Neural progenitor cell (in vitro differentiated cells): Measurements from ENCODE around the gene PDE9A. TPM values are rescaled to one million over a fixed set of nuclear protein-coding genes. Genes with fewer than 3 reads are reported as not detected.
A peak's percentile ranks its signal among the peaks of the same experiment; 100 is the strongest.

Experiments used
- DNase-seq: peaks from one replicate; pipeline ENCODE4 v3.0.0-alpha.2; 2016; ENCODE audit warnings: low spot score
- H2AFZ ChIP-seq: fragments of 200-600 bp; sonication (generic); replicated peaks from 2 replicates; pipeline ENCODE4 v1.6.1; 2016; ENCODE audit warnings: antibody characterized with exemption
- H3F3A ChIP-seq: fragments of 200-600 bp; sonication (generic); 2 replicates; pipeline ENCODE4 v1.6.1; 2016; ENCODE audit warnings: antibody characterized with exemption, low read depth
- H3K27ac ChIP-seq: fragments of 200-600 bp; sonication (generic); 2 replicates; pipeline ENCODE4 v1.5.1; 2016; ENCODE audit warnings: mild to moderate bottlenecking
- H3K27me3 ChIP-seq: fragments of 200-600 bp; sonication (generic); 2 replicates; pipeline ENCODE4 v1.6.1; 2016; ENCODE audit warnings: mild to moderate bottlenecking, moderate library complexity
- H3K36me3 ChIP-seq: fragments of 200-600 bp; sonication (generic); 2 replicates; pipeline ENCODE4 v1.5.1; 2016
- H3K4me1 ChIP-seq: fragments of 200-600 bp; sonication (generic); 2 replicates; pipeline ENCODE4 v1.6.1; 2016; ENCODE audit warnings: mixed run types
- H3K4me2 ChIP-seq: fragments of 200-600 bp; sonication (generic); 2 replicates; pipeline ENCODE4 v1.6.1; 2016
- H3K4me3 ChIP-seq: fragments of 200-600 bp; sonication (generic); 2 replicates; pipeline ENCODE4 v1.5.1; 2016
- H3K79me2 ChIP-seq: fragments of 200-600 bp; sonication (generic); 2 replicates; pipeline ENCODE4 v1.6.1; 2016; ENCODE audit warnings: low read depth
- H3K9ac ChIP-seq: fragments of 200-600 bp; sonication (generic); 2 replicates; pipeline ENCODE4 v1.6.1; 2016
- H3K9me3 ChIP-seq: fragments of 200-600 bp; sonication (generic); 2 replicates; pipeline ENCODE4 v1.5.1; 2016; ENCODE audit warnings: low read depth
- H4K20me1 ChIP-seq: fragments of 200-600 bp; sonication (generic); 2 replicates; pipeline ENCODE4 v1.6.1; 2016; ENCODE audit warnings: low read depth
- H3K27ac Mint-ChIP-seq: 3 replicates; pipeline ENCODE4 v1.8.0; 2021; ENCODE audit warnings: mixed read lengths
- H3K27me3 Mint-ChIP-seq: 2 replicates; pipeline ENCODE4 v1.8.0; 2022; ENCODE audit warnings: low read depth, mild to moderate bottlenecking, inconsistent platforms, moderate library complexity, mixed read lengths; ENCODE audit not compliant: insufficient read depth
- H3K36me3 Mint-ChIP-seq: 3 replicates; pipeline ENCODE4 v1.8.0; 2021; ENCODE audit warnings: mixed read lengths
- H3K4me1 Mint-ChIP-seq: 3 replicates; pipeline ENCODE4 v1.8.0; 2021; ENCODE audit warnings: mixed read lengths
- H3K4me3 Mint-ChIP-seq: 3 replicates; pipeline ENCODE4 v1.8.0; 2021; ENCODE audit warnings: mild to moderate bottlenecking, moderate library complexity, mixed read lengths
- H3K9me3 Mint-ChIP-seq: 3 replicates; pipeline ENCODE4 v1.8.0; 2020; ENCODE audit warnings: mixed read lengths
- EZH2 ChIP-seq: fragments of 200-600 bp; sonication (generic); IDR thresholded peaks from 2 replicates; pipeline ENCODE4 v1.6.1; 2017; ENCODE audit warnings: antibody characterized with exemption, mild to moderate bottlenecking, moderate library complexity
- EZH2phosphoT487 ChIP-seq: fragments of 200-600 bp; sonication (generic); IDR thresholded peaks from 2 replicates; pipeline ENCODE4 v1.6.1; 2017; ENCODE audit warnings: antibody characterized with exemption
- total RNA-seq: library from RNA; depleted of rRNA; stranded (reverse); fragments of >200 nt; gene quantifications from 2 replicates; pipeline ENCODE4 v1.2.3, GENCODE V29; 2015; ENCODE audit warnings: low replicate concordance
- TF ChIP-seq, protein P1 (sequence below): fragments of 200-600 bp; sonication (generic); IDR thresholded peaks from 2 replicates; pipeline ENCODE4 v1.5.1; 2017; ENCODE audit warnings: antibody characterized with exemption, mild to moderate bottlenecking

The PDE9A gene
- total RNA-seq, 1 donor from 2014 or later: 41.0 TPM

DNA sequence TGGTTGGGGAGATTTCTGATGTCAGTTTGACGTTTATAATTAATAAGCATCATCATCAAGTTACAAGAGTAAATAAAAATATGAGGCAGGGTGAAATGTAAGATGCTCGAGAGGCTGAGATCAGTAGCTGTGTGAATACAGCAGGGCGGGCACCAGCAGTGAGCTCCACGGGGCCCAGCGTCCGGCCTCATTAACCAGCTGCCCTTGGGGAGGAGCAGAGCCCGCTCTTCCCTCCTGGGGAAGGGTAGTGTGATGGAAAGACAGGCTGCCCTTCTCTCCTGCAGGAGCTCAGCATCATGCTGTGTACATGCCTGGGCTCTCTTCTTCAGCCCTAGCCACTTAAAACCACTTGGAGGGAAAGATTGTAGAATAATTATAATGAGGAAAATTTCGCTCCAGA, 23.4 kb downstream of the PDE9A start:
- Histone ChIP-seq H3K79me2 (peaks cover 34% of the 10 kb centered on the region), H3K27me3 (no peaks in the 10 kb centered on the region), H3K36me3 (no peaks in the 10 kb centered on the region), H3K4me3 (no peak overlapping the region), H2AFZ (no peak overlapping the region), H3K4me1 (peaks cover 39% of the 10 kb centered on the region), H3K4me2 (no peak overlapping the region), H3K9ac (no peak overlapping the region), H4K20me1 (peaks cover 94% of the 10 kb centered on the region), H3F3A (peaks cover 18% of the 10 kb centered on the region), H3K27ac (no peak overlapping the region), H3K9me3 (no peaks in the 10 kb centered on the region)
- Mint-ChIP-seq H3K4me3 (no peak overlapping the region), H3K36me3 (peaks cover 16% of the 10 kb centered on the region), H3K4me1 (peaks cover 74% of the 10 kb centered on the region), H3K27ac (no peak overlapping the region), H3K27me3 (peaks cover 28% of the 10 kb centered on the region), H3K9me3 (peaks cover 4% of the 10 kb centered on the region)
- no peak for DNase-seq
- TF ChIP-seq, protein P1, sequence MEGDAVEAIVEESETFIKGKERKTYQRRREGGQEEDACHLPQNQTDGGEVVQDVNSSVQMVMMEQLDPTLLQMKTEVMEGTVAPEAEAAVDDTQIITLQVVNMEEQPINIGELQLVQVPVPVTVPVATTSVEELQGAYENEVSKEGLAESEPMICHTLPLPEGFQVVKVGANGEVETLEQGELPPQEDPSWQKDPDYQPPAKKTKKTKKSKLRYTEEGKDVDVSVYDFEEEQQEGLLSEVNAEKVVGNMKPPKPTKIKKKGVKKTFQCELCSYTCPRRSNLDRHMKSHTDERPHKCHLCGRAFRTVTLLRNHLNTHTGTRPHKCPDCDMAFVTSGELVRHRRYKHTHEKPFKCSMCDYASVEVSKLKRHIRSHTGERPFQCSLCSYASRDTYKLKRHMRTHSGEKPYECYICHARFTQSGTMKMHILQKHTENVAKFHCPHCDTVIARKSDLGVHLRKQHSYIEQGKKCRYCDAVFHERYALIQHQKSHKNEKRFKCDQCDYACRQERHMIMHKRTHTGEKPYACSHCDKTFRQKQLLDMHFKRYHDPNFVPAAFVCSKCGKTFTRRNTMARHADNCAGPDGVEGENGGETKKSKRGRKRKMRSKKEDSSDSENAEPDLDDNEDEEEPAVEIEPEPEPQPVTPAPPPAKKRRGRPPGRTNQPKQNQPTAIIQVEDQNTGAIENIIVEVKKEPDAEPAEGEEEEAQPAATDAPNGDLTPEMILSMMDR: no peak
- no peak for TF ChIP-seq EZH2
- no peak for TF ChIP-seq EZH2phosphoT487

DNA sequence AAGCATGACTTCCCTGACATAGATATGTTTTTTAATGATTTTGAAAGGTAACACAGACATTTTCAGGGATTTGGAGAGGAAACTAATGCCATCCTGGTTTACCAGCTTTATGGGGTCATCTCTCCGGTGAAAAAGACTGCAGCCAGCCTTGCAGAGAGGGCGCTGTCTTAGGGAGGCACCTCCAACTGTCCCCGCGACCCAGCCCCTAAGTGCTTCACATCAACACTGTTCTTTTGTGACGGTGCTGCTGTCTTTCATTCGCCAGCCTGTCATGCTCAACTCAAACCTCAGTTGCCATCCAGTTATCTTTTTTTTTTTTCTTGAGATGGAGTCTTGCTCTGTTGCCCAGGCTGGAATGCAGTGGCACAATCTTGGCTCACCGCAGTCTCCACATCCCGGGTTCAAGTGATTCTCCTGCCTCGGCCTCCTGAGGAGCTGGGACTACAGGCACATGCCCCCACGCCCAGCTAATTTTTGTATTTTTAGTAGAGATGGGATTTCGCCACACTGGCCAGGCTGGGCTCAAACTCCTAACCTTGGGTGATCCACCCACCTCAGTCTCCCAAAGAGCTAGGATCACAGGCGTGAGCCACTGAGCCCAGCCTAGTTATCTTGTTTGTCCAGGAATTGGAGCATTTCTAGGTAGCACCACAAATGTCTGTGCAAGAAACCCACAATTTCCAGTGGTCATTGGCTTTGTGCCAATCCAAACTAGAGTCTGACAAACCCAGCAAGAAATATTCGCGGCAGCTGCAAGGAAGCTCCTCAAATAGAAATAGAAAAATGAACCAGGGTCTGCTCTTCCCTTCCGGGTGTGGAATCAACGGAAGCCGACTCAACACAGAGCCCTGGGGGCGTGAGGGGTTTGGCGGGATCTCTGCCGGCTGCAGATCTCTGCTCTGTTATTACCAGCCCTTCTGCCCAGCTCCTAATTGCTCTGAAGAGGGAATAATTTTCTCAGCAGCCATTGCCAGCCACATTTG, 24.2 kb downstream of the PDE9A start:
- peaks cover 24% of the 10 kb centered on the region for H3K27me3 Mint-ChIP-seq
- H3K79me2 ChIP-seq: peaks cover 29% of the 10 kb centered on the region
- H3K9ac ChIP-seq: no peak overlapping the region
- no peaks in the 10 kb centered on the region for H3K36me3 ChIP-seq
- H3K4me1 ChIP-seq: peaks cover 30% of the 10 kb centered on the region
- no peak overlapping the region for H3K27ac ChIP-seq
- no peak overlapping the region for H3K27ac Mint-ChIP-seq
- no peak overlapping the region for H3K4me2 ChIP-seq
- H3K27me3 ChIP-seq: no peaks in the 10 kb centered on the region
- peaks cover 94% of the 10 kb centered on the region for H4K20me1 ChIP-seq
- H3K4me3 ChIP-seq: no peak overlapping the region
- H3K4me3 Mint-ChIP-seq: no peak overlapping the region
- peaks cover 18% of the 10 kb centered on the region for H3K36me3 Mint-ChIP-seq
- peaks cover 9% of the 10 kb centered on the region for H3F3A ChIP-seq
- no peak overlapping the region for H2AFZ ChIP-seq
- peaks cover 75% of the 10 kb centered on the region for H3K4me1 Mint-ChIP-seq
- no peaks in the 10 kb centered on the region for H3K9me3 ChIP-seq
- H3K9me3 Mint-ChIP-seq: peaks cover 6% of the 10 kb centered on the region
- no peak for DNase-seq
- TF ChIP-seq EZH2phosphoT487: no peak
- TF ChIP-seq, protein P1: no peak
- TF ChIP-seq EZH2: no peak

DNA sequence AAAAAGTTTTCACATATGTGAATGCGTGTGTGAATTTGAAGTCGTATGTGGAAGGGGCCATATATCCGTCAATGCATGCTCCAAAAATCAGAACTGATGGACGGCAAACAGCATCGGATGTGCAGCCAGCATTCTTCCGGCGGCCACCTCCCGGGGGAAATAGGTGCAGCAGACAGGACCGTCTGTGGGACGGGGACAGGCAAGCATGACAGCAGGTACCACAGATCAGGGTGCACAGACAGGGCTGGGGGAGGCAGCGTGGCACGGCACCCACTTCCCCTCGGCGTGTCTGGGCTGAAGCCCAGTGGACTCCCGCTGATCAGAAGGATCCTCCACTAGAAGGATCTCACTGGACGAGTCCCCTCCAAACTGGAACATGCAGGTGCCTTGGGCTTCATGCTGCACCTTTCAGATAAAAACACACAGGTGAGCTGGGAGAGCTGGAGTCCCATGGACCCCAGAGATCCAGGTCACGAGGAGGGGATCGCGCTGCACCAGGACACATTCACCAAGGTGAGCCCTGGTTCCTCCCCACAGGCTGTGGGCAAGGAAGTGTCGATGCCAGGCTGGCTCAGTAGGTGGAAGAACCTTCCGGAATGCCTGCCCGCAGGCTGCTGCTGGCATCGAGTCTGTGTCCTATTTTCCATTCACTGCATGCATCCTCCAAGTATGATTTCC, 25.3 kb downstream of the PDE9A start:
- Histone ChIP-seq H3K4me2 (no peak overlapping the region), H3K27ac (no peak overlapping the region), H3K4me1 (peaks cover 19% of the 10 kb centered on the region), H3K79me2 (peaks cover 29% of the 10 kb centered on the region), H4K20me1 (peaks cover 91% of the 10 kb centered on the region), H2AFZ (no peak overlapping the region), H3K36me3 (no peaks in the 10 kb centered on the region), H3K4me3 (no peak overlapping the region), H3K9me3 (no peaks in the 10 kb centered on the region), H3K27me3 (no peaks in the 10 kb centered on the region), H3F3A (peaks cover 2% of the 10 kb centered on the region), H3K9ac (no peak overlapping the region)
- TF ChIP-seq, protein P1: no peak
- TF ChIP-seq EZH2phosphoT487: no peak
- no peak for TF ChIP-seq EZH2
- Mint-ChIP-seq H3K27me3 (peaks cover 24% of the 10 kb centered on the region), H3K4me3 (no peak overlapping the region), H3K4me1 (peaks cover 66% of the 10 kb centered on the region), H3K36me3 (peaks cover 18% of the 10 kb centered on the region), H3K9me3 (peaks cover 7% of the 10 kb centered on the region), H3K27ac (peak overlapping the region; percentile 92)
- DNase-seq: no peak
